NCI-H1417 (cell line): ENCODE measurements around the gene TMTC1.

ENCODE experiments used
- DNase-seq, 3 experiments: peaks; one replicate each; lab custom pipeline; 2025; lab: John Stamatoyannopoulos, UW

The TMTC1 gene

GRCh38 chr12:29741342-29742241 is 42.1 kb downstream of the TMTC1 start:
- no peak for DNase-seq

- DNase-seq = no peak
Measured at GRCh38 chr12:29739279-29739991, 44.3 kb downstream of the TMTC1 start.

GRCh38 chr12:29738365-29738764 is 45.4 kb downstream of the TMTC1 start:
- no peak for DNase-seq

GRCh38 chr12:29737644-29738043 is 46.1 kb downstream of the TMTC1 start:
- DNase-seq = no peak

GRCh38 chr12:29735604-29736003 is 48.1 kb downstream of the TMTC1 start:
- DNase-seq = no peak

GRCh38 chr12:29734734-29735133 is 49.0 kb downstream of the TMTC1 start:
- no peak for DNase-seq

GRCh38 chr12:29734305-29734704 is 49.4 kb downstream of the TMTC1 start:
- DNase-seq = no peak

- DNase-seq = no peak
Measured at GRCh38 chr12:29733501-29733900, 50.2 kb downstream of the TMTC1 start.

GRCh38 chr12:29733060-29733459 is 50.7 kb downstream of the TMTC1 start:
- DNase-seq = no peak

GRCh38 chr12:29732593-29732992 is 51.1 kb downstream of the TMTC1 start:
- DNase-seq = no peak

GRCh38 chr12:29732191-29732590 is 51.6 kb downstream of the TMTC1 start:
- DNase-seq = no peak

GRCh38 chr12:29731591-29731990 is 52.2 kb downstream of the TMTC1 start:
- no peak for DNase-seq

GRCh38 chr12:29730481-29730880 is 53.3 kb downstream of the TMTC1 start:
- DNase-seq = no peak

- no peak for DNase-seq
Measured at GRCh38 chr12:29728030-29728429, 55.7 kb downstream of the TMTC1 start.

- no peak for DNase-seq
Measured at GRCh38 chr12:29726741-29727348, 56.9 kb downstream of the TMTC1 start.

GRCh38 chr12:29726321-29726692 is 57.4 kb downstream of the TMTC1 start:
- no peak for DNase-seq

- peak in 2 of 3 experiments; percentile 11 to 57 for DNase-seq
Measured at GRCh38 chr12:29725587-29726320, 58.0 kb downstream of the TMTC1 start.

- no peak for DNase-seq
Measured at GRCh38 chr12:29722164-29722563, 61.6 kb downstream of the TMTC1 start.

GRCh38 chr12:29719381-29719780 is 64.4 kb downstream of the TMTC1 start:
- DNase-seq = no peak

- DNase-seq = no peak
Measured at GRCh38 chr12:29717540-29718100, 66.1 kb downstream of the TMTC1 start.

GRCh38 chr12:29714966-29715365 is 68.8 kb downstream of the TMTC1 start:
- DNase-seq = no peak

- DNase-seq = no peak
Measured at GRCh38 chr12:29713729-29714128, 70.0 kb downstream of the TMTC1 start.
